Transverse colon (tissue), 4 donors: ENCODE results near the gene BRICD5. TPM values are rescaled to one million over a fixed set of nuclear protein-coding genes. Genes with fewer than 3 reads are reported as not detected.

ENCODE experiments used
- DNase-seq: peaks from one replicate; pipeline ENCODE4 v3.0.0-alpha.2; 2019
- H3K27ac ChIP-seq, 4 donors: fragments of 200-600 bp; sonication (generic); 2 replicates each; pipeline ENCODE4 v1.5.1; 2016 to 2018; ENCODE audit warnings: inconsistent platforms in 4 of 4
- H3K27me3 ChIP-seq: fragments of 200-600 bp; sonication (generic); 2 replicates; pipeline ENCODE4 v1.5.1; 2017; ENCODE audit warnings: inconsistent platforms
- H3K36me3 ChIP-seq, 4 donors: fragments of 200-600 bp; sonication (generic); 2 replicates each; pipeline ENCODE4 v1.5.1; 2017 to 2019; ENCODE audit warnings: inconsistent platforms in 4 of 4
- H3K4me1 ChIP-seq, 4 donors: fragments of 200-600 bp; sonication (generic); 2 replicates each; pipeline ENCODE4 v1.5.1; 2017 to 2020; ENCODE audit warnings: inconsistent platforms in 4 of 4
- H3K4me3 ChIP-seq, 4 donors: fragments of 200-600 bp; sonication (generic); 1 replicate in 1 of 4; 2 replicates in 3 of 4; pipeline versions ENCODE4 v1.5.1 to v1.6.1; 2017 to 2019; ENCODE audit warnings: inconsistent platforms in 4 of 4
- H3K9me3 ChIP-seq, 2 donors: fragments of 200-600 bp; sonication (generic); 2 replicates each; pipeline ENCODE4 v1.5.1; 2017 to 2019; ENCODE audit warnings: inconsistent platforms in 2 of 2
- CTCF ChIP-seq, 5 experiments: fragments of 200-600 bp in 3 of 5; fragments of 450-650 bp in 2 of 5; sonication (generic) in 3 of 5; IDR thresholded peaks; 1 replicate in 2 of 5; 2 replicates in 3 of 5; pipeline ENCODE4 v1.5.1; 2016 to 2017; ENCODE audit warnings: antibody characterized with exemption in 5 of 5, inconsistent platforms in 3 of 5, mild to moderate bottlenecking in 2 of 5, moderate library complexity in 1 of 5
- EP300 ChIP-seq: sonication (generic); formaldehyde crosslinking; IDR thresholded peaks from one replicate; pipeline ENCODE4 v1.6.1; 2017; ENCODE audit warnings: antibody characterized with exemption, low read depth
- POLR2A ChIP-seq: fragments of 450-650 bp; IDR thresholded peaks from one replicate; pipeline ENCODE4 v1.6.1; 2016; ENCODE audit warnings: antibody characterized with exemption, mild to moderate bottlenecking, moderate library complexity
- POLR2AphosphoS5 ChIP-seq, 3 donors: sonication (generic); formaldehyde crosslinking; IDR thresholded peaks; one replicate each; pipeline ENCODE4 v1.6.1; 2016; ENCODE audit warnings: antibody characterized with exemption in 3 of 3
- WGBS, 2 donors: methylation state at CpG; one replicate each; pipeline ENCODE4 v1.1.5; 2018; ENCODE audit warnings: low coverage in 1 of 2; 5-methylcytosine and 5-hydroxymethylcytosine counted together
- in situ Hi-C, 4 donors: fragments of 200-750 bp; cut with MboI; loops; one replicate each; pipeline versions ENCODE4 v1.15.0 to v1.15.1; 2017; ENCODE audit warnings: low sequenced_read_pairs in 3 of 4, low pct_ligation_motif_present in 1 of 4, low pct_unique_long_range_greater_than_20kb in 1 of 4
- intact Hi-C: fragments of 100-400 bp; cut with DNase I; formaldehyde crosslinking; loops from one replicate; pipeline ENCODE4 v1.15.1; 2023; ENCODE audit warnings: low total_unique reads
- total RNA-seq, 4 donors: library from RNA; depleted of rRNA; stranded (reverse); fragments of >200 nt; gene quantifications; one replicate each; pipeline ENCODE4 v1.1.0, GENCODE V29; 2016

Gene BRICD5
- total RNA-seq, 4 donors from 2014 or later: 5.7 to 29.9 (median 11.7) TPM

- in situ Hi-C loops: loop anchor here in 1 of 4 donors (25.0 kb wide), 1 partner anchor 316 kb away; the partner anchor contains the start of gene TBC1D24
- DNase-seq: no peak
- Histone ChIP-seq H3K36me3 (peaks cover 0 to 26% (median 11%) of the 10 kb centered on the region in 4 donors), H3K4me3 (no peak overlapping the region), H3K4me1 (no peaks in the 10 kb centered on the region), H3K27ac (no peak overlapping the region), H3K9me3 (no peaks in the 10 kb centered on the region), H3K27me3 (no peaks in the 10 kb centered on the region)
- TF ChIP-seq POLR2A (no peak), POLR2AphosphoS5 (IDR thresholded peaks at IDR 0.05) (no peak), EP300 (no peak), CTCF (IDR thresholded peaks at IDR 0.05) (no peak)
- intact Hi-C loops: no loop called here
- WGBS, 2 donors: 94 to 100% methylated on average over 1 to 17 of the region's 28 CpGs
Measured at GRCh38 chr16:2171601-2172178, 39.0 kb downstream of the BRICD5 start.

- DNase-seq: no peak
- Histone ChIP-seq H3K27ac (peak overlapping the region in 1 of 4 donors; percentile 9), H3K4me3 (peak overlapping the region in 1 of 4 donors; percentile 2), H3K36me3 (peaks cover 0 to 21% (median 8%) of the 10 kb centered on the region in 4 donors), H3K4me1 (no peaks in the 10 kb centered on the region), H3K9me3 (no peaks in the 10 kb centered on the region), H3K27me3 (no peaks in the 10 kb centered on the region)
- in situ Hi-C loops (loop anchor here in 1 of 4 donors (25.0 kb wide), 1 partner anchor 316 kb away; the partner anchor contains the start of gene TBC1D24), intact Hi-C loops (no loop called here)
- WGBS, 2 donors: 92% methylated on average over 33 of the region's 47 CpGs; no CpG with 5 or more reads in 1 of the 2 donors
- no peak for TF ChIP-seq EP300
- TF ChIP-seq POLR2AphosphoS5 (IDR thresholded peaks at IDR 0.05): no peak
- no peak for TF ChIP-seq POLR2A
- no peak for TF ChIP-seq CTCF (IDR thresholded peaks at IDR 0.05)
Measured at GRCh38 chr16:2170587-2171435, 39.9 kb downstream of the BRICD5 start.

- H3K9me3 ChIP-seq: no peaks in the 10 kb centered on the region
- no peaks in the 10 kb centered on the region for H3K27me3 ChIP-seq
- TF ChIP-seq CTCF (IDR thresholded peaks at IDR 0.05): no peak
- no peak for TF ChIP-seq POLR2A
- TF ChIP-seq EP300: no peak
- TF ChIP-seq POLR2AphosphoS5 (IDR thresholded peaks at IDR 0.05): peak in 1 of 3 donors; percentile 26
- peak overlapping the region in 2 of 4 donors; percentile 9 to 25 for H3K27ac ChIP-seq
- no peak overlapping the region for H3K4me3 ChIP-seq
- 89% methylated on average over 16 of the region's 18 CpGs; no CpG with 5 or more reads in 1 of the 2 donors for WGBS, 2 donors
- intact Hi-C loops: no loop called here
- no peaks in the 10 kb centered on the region for H3K4me1 ChIP-seq
- H3K36me3 ChIP-seq: peaks cover 0 to 15% (median 5%) of the 10 kb centered on the region in 4 donors
- no peak for DNase-seq
- in situ Hi-C loops: loop anchor here in 1 of 4 donors (25.0 kb wide), 1 partner anchor 317 kb away; the partner anchor contains the start of gene TBC1D24
Measured at GRCh38 chr16:2170080-2170479, 40.6 kb downstream of the BRICD5 start.

- TF ChIP-seq POLR2A (no peak), CTCF (IDR thresholded peaks at IDR 0.05) (no peak), POLR2AphosphoS5 (IDR thresholded peaks at IDR 0.05) (no peak), EP300 (no peak)
- no peak overlapping the region for H3K27ac ChIP-seq
- no peaks in the 10 kb centered on the region for H3K36me3 ChIP-seq
- H3K4me3 ChIP-seq: no peak overlapping the region
- peaks cover 3 to 18% (median 15%) of the 10 kb centered on the region in 4 donors for H3K4me1 ChIP-seq
- H3K27me3 ChIP-seq: no peaks in the 10 kb centered on the region
- in situ Hi-C loops (loop anchor here in 1 of 4 donors (25.0 kb wide), 1 partner anchor 320 kb away; the partner anchor contains the start of gene TBC1D24), intact Hi-C loops (no loop called here)
- DNase-seq: no peak
- 76 to 93% methylated on average over 2 to 15 of the region's 18 CpGs for WGBS, 2 donors
- H3K9me3 ChIP-seq: no peaks in the 10 kb centered on the region
Measured at GRCh38 chr16:2167068-2167638, 43.5 kb downstream of the BRICD5 start.
